CD14-positive monocyte (primary cell): ENCODE data around the gene TRIM23. TPM values are rescaled to one million over a fixed set of nuclear protein-coding genes. Genes with fewer than 3 reads are reported as not detected.
A peak's percentile ranks its signal among the peaks of the same experiment; 100 is the strongest.

ENCODE experiments used
- DNase-seq, 3 donors: peaks; one replicate each; pipeline ENCODE4 v3.0.0-alpha.2; 2011 to 2022
- H2AFZ ChIP-seq: 2 replicates; pipeline ENCODE4 v1.6.0; 2012; ENCODE audit warnings: mild to moderate bottlenecking, low read depth, low read length, inconsistent platforms; ENCODE audit not compliant: insufficient read depth, poor library complexity, severe bottlenecking
- H3K27ac ChIP-seq, 2 donors: 1 replicate in 1 of 2; 2 replicates in 1 of 2; pipeline ENCODE4 v1.5.1; 2012 to 2013; ENCODE audit warnings: low read length in 2 of 2, control low read depth in 1 of 2, inconsistent platforms in 1 of 2, low read depth in 1 of 2, mild to moderate bottlenecking in 1 of 2
- H3K27me3 ChIP-seq, 2 donors: one replicate each; pipeline versions ENCODE4 v1.6.0 to v1.6.1; 2011 to 2013; ENCODE audit warnings: low read length in 2 of 2; ENCODE audit not compliant: control insufficient read depth in 2 of 2, insufficient read depth in 2 of 2
- H3K36me3 ChIP-seq, 2 donors: replicated peaks in 1 of 2; 1 replicate in 1 of 2; 2 replicates in 1 of 2; pipeline versions ENCODE4 v1.5.1 to v1.6.1; 2012 to 2013; ENCODE audit warnings: low read length in 2 of 2, control low read depth in 1 of 2, inconsistent platforms in 1 of 2, mild to moderate bottlenecking in 1 of 2; ENCODE audit not compliant: insufficient read depth in 2 of 2, control insufficient read depth in 1 of 2
- H3K4me1 ChIP-seq, 2 donors: 1 replicate in 1 of 2; 2 replicates in 1 of 2; pipeline versions ENCODE4 v1.5.1 to v1.6.1; 2012 to 2013; ENCODE audit warnings: low read length in 2 of 2, control low read depth in 1 of 2, inconsistent platforms in 1 of 2, mild to moderate bottlenecking in 1 of 2, moderate library complexity in 1 of 2; ENCODE audit not compliant: insufficient read depth in 2 of 2, control insufficient read depth in 1 of 2
- H3K4me2 ChIP-seq: replicated peaks from 2 replicates; pipeline ENCODE3; 2012; ENCODE audit warnings: low read length, moderate library complexity, mild to moderate bottlenecking; ENCODE audit not compliant: poor library complexity, severe bottlenecking; ENCODE audit errors: extremely low read depth
- H3K4me3 ChIP-seq, 3 experiments: fragments of 200-600 bp in 1 of 3; sonication (generic) in 1 of 3; replicated peaks in 1 of 3; 1 replicate in 2 of 3; 2 replicates in 1 of 3; pipeline ENCODE4 v1.5.1; 2011 to 2013; ENCODE audit warnings: low read length in 3 of 3, mild to moderate bottlenecking in 3 of 3, control low read depth in 2 of 3, low read depth in 2 of 3, inconsistent platforms in 1 of 3, moderate library complexity in 1 of 3
- H3K79me2 ChIP-seq: 2 replicates; pipeline ENCODE4 v1.6.0; 2012; ENCODE audit warnings: mild to moderate bottlenecking, control low read depth, inconsistent platforms, low read length, moderate library complexity; ENCODE audit not compliant: insufficient read depth
- H3K9ac ChIP-seq: 2 replicates; pipeline ENCODE4 v1.6.0; 2017; ENCODE audit warnings: low read length, mild to moderate bottlenecking; ENCODE audit not compliant: insufficient read depth, poor library complexity, severe bottlenecking
- H3K9me3 ChIP-seq, 2 donors: replicated peaks in 1 of 2; 1 replicate in 1 of 2; 2 replicates in 1 of 2; pipeline versions ENCODE4 v1.5.1 to v1.6.1; 2012 to 2013; ENCODE audit warnings: low read length in 2 of 2, control low read depth in 1 of 2; ENCODE audit not compliant: control insufficient read depth in 1 of 2, insufficient read depth in 1 of 2
- H4K20me1 ChIP-seq: 2 replicates; pipeline ENCODE4 v1.6.0; 2012; ENCODE audit warnings: mild to moderate bottlenecking, low read length, control low read depth, moderate library complexity; ENCODE audit not compliant: insufficient read depth
- H3K27ac Mint-ChIP-seq, 7 donors: one replicate each; pipeline ENCODE4 v1.8.0; 2020; ENCODE audit warnings: mild to moderate bottlenecking in 7 of 7, mixed read lengths in 7 of 7, moderate library complexity in 6 of 7, inconsistent platforms in 2 of 7
- H3K27me3 Mint-ChIP-seq, 3 donors: one replicate each; pipeline ENCODE4 v1.8.0; 2021 to 2022; ENCODE audit warnings: low read depth in 3 of 3, mild to moderate bottlenecking in 3 of 3, mixed read lengths in 3 of 3, moderate library complexity in 3 of 3, inconsistent platforms in 1 of 3
- H3K36me3 Mint-ChIP-seq, 2 donors: one replicate each; pipeline ENCODE4 v1.8.0; 2020; ENCODE audit warnings: mixed read lengths in 2 of 2, inconsistent platforms in 1 of 2, mild to moderate bottlenecking in 1 of 2
- H3K4me1 Mint-ChIP-seq: one replicate; pipeline ENCODE4 v1.8.0; 2020; ENCODE audit warnings: mild to moderate bottlenecking, mixed read lengths
- H3K4me3 Mint-ChIP-seq, 2 donors: one replicate each; pipeline ENCODE4 v1.8.0; 2020; ENCODE audit warnings: mild to moderate bottlenecking in 2 of 2, mixed read lengths in 2 of 2, moderate library complexity in 1 of 2
- H3K9me3 Mint-ChIP-seq, 7 donors: one replicate each; pipeline ENCODE4 v1.8.0; 2020 to 2022; ENCODE audit warnings: mixed read lengths in 7 of 7, mild to moderate bottlenecking in 6 of 7, moderate library complexity in 6 of 7, inconsistent platforms in 2 of 7
- WGBS: methylation state at CpG from one replicate; pipeline ENCODE4 v1.1.5; 2013; ENCODE audit warnings: missing lambda C conversion rate; ENCODE audit not compliant: insufficient coverage; 5-methylcytosine and 5-hydroxymethylcytosine counted together
- intact Hi-C, 2 donors: fragments of 100-400 bp; cut with micrococcal nuclease; formaldehyde crosslinking; loops; one replicate each; pipeline versions ENCODE4 v1.15.0 to v1.15.1; 2023
- polyA plus RNA-seq, 3 donors: library from polyadenylated mRNA; depleted of rRNA in 1 of 3; unstranded in 2 of 3; stranded (reverse) in 1 of 3; fragments of 300-500 nt in 2 of 3; fragments of >200 nt in 1 of 3; fragmentation: Illumina TruSeq in 2 of 3; gene quantifications; 1 replicate in 2 of 3; 2 replicates in 1 of 3; pipeline ENCODE4 v1.2.3, GENCODE V29; 2012 to 2021
- TF ChIP-seq, protein P1 (sequence below): fragments of 200-600 bp; IDR thresholded peaks from one replicate; pipeline ENCODE4 v1.8.0; 2022; ENCODE audit warnings: antibody characterized with exemption, mild to moderate bottlenecking

The TRIM23 gene
- polyA plus RNA-seq, 3 donors = 3.2 to 5.6 (median 3.3) TPM

DNA sequence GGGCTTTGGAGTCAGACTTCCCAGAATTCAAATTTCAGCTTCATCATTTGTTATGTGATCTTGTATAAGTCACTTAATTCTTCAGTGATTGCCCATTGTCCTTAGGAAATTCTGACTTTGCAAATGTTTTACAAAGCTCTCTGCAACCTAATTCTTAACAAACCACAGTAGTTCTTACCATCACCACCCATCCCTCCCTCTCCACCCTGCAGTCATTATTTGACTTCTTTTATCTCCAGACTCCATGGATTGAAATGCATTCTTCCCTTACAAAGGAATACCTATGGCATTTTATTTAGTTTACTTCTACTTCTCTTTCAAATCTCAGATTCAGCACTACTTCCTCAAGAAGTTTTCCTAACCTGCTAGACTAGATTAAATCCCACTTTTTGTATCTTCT, 23.8 kb upstream of the TRIM23 start:
- Mint-ChIP-seq H3K4me1 (no peaks in the 10 kb centered on the region), H3K9me3 (no peaks in the 10 kb centered on the region), H3K27ac (no peak overlapping the region), H3K27me3 (no peaks in the 10 kb centered on the region), H3K4me3 (no peak overlapping the region), H3K36me3 (peaks cover 45 to 70% of the 10 kb centered on the region in 2 donors)
- H3K4me3 ChIP-seq = no peak overlapping the region
- no peak overlapping the region for H2AFZ ChIP-seq
- no peak overlapping the region for H3K9ac ChIP-seq
- intact Hi-C loops = no loop called here
- H3K27me3 ChIP-seq = no peaks in the 10 kb centered on the region
- no peak overlapping the region for H3K27ac ChIP-seq
- no peak overlapping the region for H3K4me2 ChIP-seq
- TF ChIP-seq, protein P1, sequence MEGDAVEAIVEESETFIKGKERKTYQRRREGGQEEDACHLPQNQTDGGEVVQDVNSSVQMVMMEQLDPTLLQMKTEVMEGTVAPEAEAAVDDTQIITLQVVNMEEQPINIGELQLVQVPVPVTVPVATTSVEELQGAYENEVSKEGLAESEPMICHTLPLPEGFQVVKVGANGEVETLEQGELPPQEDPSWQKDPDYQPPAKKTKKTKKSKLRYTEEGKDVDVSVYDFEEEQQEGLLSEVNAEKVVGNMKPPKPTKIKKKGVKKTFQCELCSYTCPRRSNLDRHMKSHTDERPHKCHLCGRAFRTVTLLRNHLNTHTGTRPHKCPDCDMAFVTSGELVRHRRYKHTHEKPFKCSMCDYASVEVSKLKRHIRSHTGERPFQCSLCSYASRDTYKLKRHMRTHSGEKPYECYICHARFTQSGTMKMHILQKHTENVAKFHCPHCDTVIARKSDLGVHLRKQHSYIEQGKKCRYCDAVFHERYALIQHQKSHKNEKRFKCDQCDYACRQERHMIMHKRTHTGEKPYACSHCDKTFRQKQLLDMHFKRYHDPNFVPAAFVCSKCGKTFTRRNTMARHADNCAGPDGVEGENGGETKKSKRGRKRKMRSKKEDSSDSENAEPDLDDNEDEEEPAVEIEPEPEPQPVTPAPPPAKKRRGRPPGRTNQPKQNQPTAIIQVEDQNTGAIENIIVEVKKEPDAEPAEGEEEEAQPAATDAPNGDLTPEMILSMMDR = no peak
- DNase-seq = no peak
- no peaks in the 10 kb centered on the region for H4K20me1 ChIP-seq
- H3K36me3 ChIP-seq = peaks cover 37 to 64% of the 10 kb centered on the region in 2 donors
- H3K79me2 ChIP-seq = no peaks in the 10 kb centered on the region
- H3K9me3 ChIP-seq = no peaks in the 10 kb centered on the region
- H3K4me1 ChIP-seq = no peaks in the 10 kb centered on the region

DNA sequence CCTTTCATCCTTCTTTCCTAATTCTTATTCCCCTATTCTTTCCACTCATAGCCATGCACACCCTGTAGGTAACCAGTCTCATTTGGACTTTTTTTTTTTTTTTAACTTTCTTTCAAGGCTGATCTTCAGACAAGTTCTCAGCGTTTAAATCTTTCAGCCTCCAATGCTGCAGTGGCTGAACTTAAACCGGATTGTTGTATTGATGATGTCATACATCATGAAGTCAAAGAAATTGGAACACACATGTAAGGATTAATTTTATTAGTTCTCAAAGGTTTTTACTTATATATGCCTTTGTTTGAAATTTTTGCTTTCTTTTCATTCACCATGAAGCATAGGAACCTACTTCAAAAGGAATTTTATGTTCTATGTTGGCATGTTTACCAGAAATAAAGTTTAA, 22.8 kb upstream of the TRIM23 start:
- Mint-ChIP-seq H3K4me3 (no peak overlapping the region), H3K4me1 (no peaks in the 10 kb centered on the region), H3K36me3 (peaks cover 47 to 71% of the 10 kb centered on the region in 2 donors), H3K27ac (peak overlapping the region in 1 of 7 donors; percentile 73), H3K9me3 (no peaks in the 10 kb centered on the region), H3K27me3 (no peaks in the 10 kb centered on the region)
- intact Hi-C loops = no loop called here
- Histone ChIP-seq H3K4me1 (no peaks in the 10 kb centered on the region), H4K20me1 (no peaks in the 10 kb centered on the region), H2AFZ (no peak overlapping the region), H3K79me2 (no peaks in the 10 kb centered on the region), H3K36me3 (peaks cover 31 to 60% of the 10 kb centered on the region in 2 donors), H3K27ac (no peak overlapping the region), H3K4me3 (no peak overlapping the region), H3K4me2 (no peak overlapping the region), H3K9me3 (no peaks in the 10 kb centered on the region), H3K9ac (no peak overlapping the region), H3K27me3 (no peaks in the 10 kb centered on the region)
- no peak for DNase-seq
- WGBS = no CpG with 5 or more reads among the region's 2 CpGs
- TF ChIP-seq, protein P1 = no peak
